WERI-Rb-1 (cell line): ENCODE results near the gene AP3S1.

Source experiments
- DNase-seq: peaks from one replicate; pipeline ENCODE4 v3.0.0-alpha.2; 2020
- H3K27ac ChIP-seq: fragments of 250-450 bp; sonication (Bioruptor Pico); 2 replicates; pipeline ENCODE4 v1.5.1; 2020; ENCODE audit warnings: mild to moderate bottlenecking, moderate library complexity
- H3K27me3 ChIP-seq: fragments of 250-450 bp; sonication (Bioruptor Pico); 2 replicates; pipeline ENCODE4 v1.5.1; 2021; ENCODE audit warnings: mild to moderate bottlenecking, low read depth, moderate library complexity; ENCODE audit not compliant: insufficient read depth, severe bottlenecking
- H3K36me3 ChIP-seq: fragments of 250-450 bp; sonication (Bioruptor Pico); 2 replicates; pipeline ENCODE4 v1.5.1; 2020; ENCODE audit warnings: mild to moderate bottlenecking, moderate library complexity
- H3K4me3 ChIP-seq: 2 replicates; pipeline ENCODE4 v1.5.1; 2011; ENCODE audit warnings: low read depth, mild to moderate bottlenecking, control low read depth, low read length
- H3K9me3 ChIP-seq: fragments of 250-450 bp; sonication (Bioruptor Pico); 2 replicates; pipeline ENCODE4 v1.5.1; 2021; ENCODE audit warnings: mild to moderate bottlenecking, moderate library complexity; ENCODE audit not compliant: severe bottlenecking
- CTCF ChIP-seq: IDR thresholded peaks from 2 replicates; pipeline ENCODE4 v1.5.1; 2011; ENCODE audit warnings: low read depth, mild to moderate bottlenecking, control low read depth, inconsistent platforms, low read length

AP3S1 gene

DNA sequence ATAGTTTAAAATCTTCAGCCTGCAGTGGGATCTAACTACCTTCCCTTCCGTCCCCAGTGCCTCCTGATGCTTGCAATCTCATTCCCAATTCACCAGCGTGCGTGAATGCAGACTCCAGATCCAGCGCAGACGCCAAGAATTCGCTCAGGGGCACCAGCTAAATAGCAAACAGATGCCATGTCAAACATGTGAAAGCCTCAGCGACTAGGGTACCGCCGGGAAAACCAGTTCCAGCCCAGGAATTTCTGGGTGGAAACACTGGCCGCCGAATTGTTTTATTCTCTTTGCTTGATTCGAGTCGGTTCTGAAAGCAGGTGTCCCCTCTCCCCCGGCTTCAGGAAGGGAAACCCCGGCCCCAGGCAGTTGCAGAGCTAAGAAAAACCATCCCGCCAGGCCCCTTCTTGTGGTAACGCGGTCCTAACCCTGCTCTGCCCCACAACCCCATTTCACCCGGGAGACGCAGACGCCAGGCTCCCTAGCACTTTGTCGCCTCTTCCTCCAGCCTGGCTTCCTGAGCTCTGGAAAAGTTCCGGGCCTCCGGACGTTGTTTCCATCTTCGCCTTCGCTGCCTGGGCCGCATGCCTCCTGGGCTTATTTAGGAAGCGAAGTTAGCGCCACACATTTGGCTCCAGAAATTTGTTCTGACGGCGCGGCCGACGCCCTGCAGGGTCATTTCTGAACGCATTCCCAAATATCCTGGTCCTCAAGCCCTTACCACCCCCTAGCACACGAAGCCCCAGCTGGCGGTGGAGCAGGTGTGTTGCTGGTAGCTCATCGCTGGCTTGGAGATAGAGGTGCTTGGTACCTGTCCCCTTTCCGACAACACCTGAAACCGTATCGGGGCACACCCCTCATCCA lies 119.9 kb downstream of the AP3S1 start:
- DNase-seq = no peak
- no peaks in the 10 kb centered on the region for H3K9me3 ChIP-seq
- H3K27me3 ChIP-seq = peaks cover 2% of the 10 kb centered on the region
- H3K4me3 ChIP-seq = peak overlapping the region; percentile 40
- no peaks in the 10 kb centered on the region for H3K36me3 ChIP-seq
- TF ChIP-seq CTCF = no peak
- no peak overlapping the region for H3K27ac ChIP-seq

GRCh38 chr5:115962239-115962564 lies 120.5 kb downstream of the AP3S1 start, which contains the start of gene LVRN:
Gene LVRN, plus strand, starts transcription at chr5:115962475. Its CDS starts 143 bp downstream, at chr5:115962618.
- H3K27me3 ChIP-seq = peaks cover 2% of the 10 kb centered on the region
- TF ChIP-seq CTCF = no peak
- H3K4me3 ChIP-seq = peak within 1 kb of the TSS; percentile 40
- H3K27ac ChIP-seq = no peak within 1 kb of the TSS
- H3K9me3 ChIP-seq = no peaks in the 10 kb centered on the region
- H3K36me3 ChIP-seq = no peaks in the 10 kb centered on the region
- no peak for DNase-seq

DNA sequence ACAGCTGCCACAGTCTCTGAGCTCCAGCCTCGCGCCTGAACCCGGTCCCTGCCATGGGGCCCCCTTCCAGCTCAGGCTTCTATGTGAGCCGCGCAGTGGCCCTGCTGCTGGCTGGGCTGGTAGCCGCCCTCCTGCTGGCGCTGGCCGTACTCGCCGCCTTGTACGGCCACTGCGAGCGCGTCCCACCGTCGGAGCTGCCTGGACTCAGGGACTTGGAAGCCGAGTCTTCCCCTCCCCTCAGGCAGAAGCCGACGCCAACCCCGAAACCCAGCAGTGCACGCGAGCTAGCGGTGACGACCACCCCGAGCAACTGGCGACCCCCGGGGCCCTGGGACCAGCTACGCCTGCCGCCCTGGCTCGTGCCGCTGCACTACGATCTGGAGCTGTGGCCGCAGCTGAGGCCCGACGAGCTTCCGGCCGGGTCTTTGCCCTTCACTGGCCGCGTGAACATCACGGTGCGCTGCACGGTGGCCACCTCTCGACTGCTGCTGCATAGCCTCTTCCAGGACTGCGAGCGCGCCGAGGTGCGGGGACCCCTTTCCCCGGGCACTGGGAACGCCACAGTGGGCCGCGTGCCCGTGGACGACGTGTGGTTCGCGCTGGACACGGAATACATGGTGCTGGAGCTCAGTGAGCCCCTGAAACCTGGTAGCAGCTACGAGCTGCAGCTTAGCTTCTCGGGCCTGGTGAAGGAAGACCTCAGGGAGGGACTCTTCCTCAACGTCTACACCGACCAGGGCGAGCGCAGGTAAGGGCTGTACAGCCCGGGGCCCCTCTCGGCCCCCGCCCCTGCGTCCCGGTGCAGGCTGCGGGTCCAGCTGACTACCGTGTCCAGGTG lies 121.0 kb downstream of the AP3S1 start:
- peak; percentile 49 for DNase-seq
- H3K4me3 ChIP-seq = peak overlapping the region; percentile 40
- no peaks in the 10 kb centered on the region for H3K9me3 ChIP-seq
- no peak for TF ChIP-seq CTCF
- peaks cover 2% of the 10 kb centered on the region for H3K27me3 ChIP-seq
- no peak overlapping the region for H3K27ac ChIP-seq
- H3K36me3 ChIP-seq = no peaks in the 10 kb centered on the region

GRCh38 chr5:115963566-115963965 lies 121.8 kb downstream of the AP3S1 start:
- no peak for TF ChIP-seq CTCF

More at GRCh38 chr5:115963566-115963965, 121.8 kb downstream of the AP3S1 start:
- Histone ChIP-seq H3K27me3 (peaks cover 2% of the 10 kb centered on the region), H3K27ac (no peak overlapping the region), H3K9me3 (no peaks in the 10 kb centered on the region), H3K4me3 (no peak overlapping the region), H3K36me3 (no peaks in the 10 kb centered on the region)
- no peak for DNase-seq
